Right cardiac atrium (tissue), 5 donors: Measurements from ENCODE around the gene LMNTD2. TPM values are rescaled to one million over a fixed set of nuclear protein-coding genes. Genes with fewer than 3 reads are reported as not detected.

Experiments
- ATAC-seq, 2 donors: fragments of 200-7000 bp; cut with Tn5 transposase; one replicate each; pipeline versions ENCODE4 v1.8.0 to v1.9.1; 2020; ENCODE audit warnings: moderate library complexity in 2 of 2, mild to moderate bottlenecking in 1 of 2
- DNase-seq, 3 donors: peaks; one replicate each; pipeline ENCODE4 v3.0.0-alpha.2; 2020
- H3K27ac ChIP-seq: one replicate; pipeline ENCODE4 v1.5.1; 2013; ENCODE audit warnings: mild to moderate bottlenecking, low read length, control low read depth, moderate library complexity
- H3K27me3 ChIP-seq: one replicate; pipeline ENCODE4 v1.6.1; 2013; ENCODE audit not compliant: control insufficient read depth, insufficient read depth
- H3K4me1 ChIP-seq: one replicate; pipeline ENCODE4 v1.6.1; 2013; ENCODE audit warnings: low read length; ENCODE audit not compliant: control insufficient read depth, insufficient read depth
- H3K4me3 ChIP-seq: one replicate; pipeline ENCODE4 v1.5.1; 2013; ENCODE audit warnings: low read length, control low read depth
- H3K9me3 ChIP-seq: one replicate; pipeline ENCODE4 v1.6.1; 2013; ENCODE audit warnings: low read length; ENCODE audit not compliant: control insufficient read depth
- WGBS: extraction: QIAGEN DNeasy Blood & Tissue Kit; methylation state at CpG from one replicate; pipeline ENCODE4 v1.1.7; 2013; 5-methylcytosine and 5-hydroxymethylcytosine counted together
- intact Hi-C, 4 donors: fragments of 100-400 bp; cut with DNase I; formaldehyde crosslinking; loops; one replicate each; pipeline versions ENCODE4 v1.11.0 to v1.14.0; 2022 to 2023
- polyA plus RNA-seq: library from polyadenylated mRNA; stranded (reverse); fragments of 200-250 nt; gene quantifications from one replicate; pipeline ENCODE4 v1.2.3, GENCODE V29; 2013
- total RNA-seq, 4 donors: library from RNA; stranded (reverse); fragmentation: NEBNext Ultra II Directional; extraction: Animal tissue kit (Norgen Biotek cat#: 25700); gene quantifications; one replicate each; pipeline ENCODE4 v1.2.1, GENCODE V29; 2021
- donor health status: healthy with polysubstance abuse.
- donor health status: DM: no; HTN: yes; CAD: no.
- donor health status: DM: no; HTN: no; CAD: no.
- donor health status: DM: no; HTN: yes; CAD: no; lungs with severe emphysema.
- donor health status: DM: yes; HTN: yes; CAD: no.

LMNTD2 gene
- total and polyA plus RNA-seq, 5 donors, result 0.50 to 1.4 (median 0.66) TPM

DNA sequence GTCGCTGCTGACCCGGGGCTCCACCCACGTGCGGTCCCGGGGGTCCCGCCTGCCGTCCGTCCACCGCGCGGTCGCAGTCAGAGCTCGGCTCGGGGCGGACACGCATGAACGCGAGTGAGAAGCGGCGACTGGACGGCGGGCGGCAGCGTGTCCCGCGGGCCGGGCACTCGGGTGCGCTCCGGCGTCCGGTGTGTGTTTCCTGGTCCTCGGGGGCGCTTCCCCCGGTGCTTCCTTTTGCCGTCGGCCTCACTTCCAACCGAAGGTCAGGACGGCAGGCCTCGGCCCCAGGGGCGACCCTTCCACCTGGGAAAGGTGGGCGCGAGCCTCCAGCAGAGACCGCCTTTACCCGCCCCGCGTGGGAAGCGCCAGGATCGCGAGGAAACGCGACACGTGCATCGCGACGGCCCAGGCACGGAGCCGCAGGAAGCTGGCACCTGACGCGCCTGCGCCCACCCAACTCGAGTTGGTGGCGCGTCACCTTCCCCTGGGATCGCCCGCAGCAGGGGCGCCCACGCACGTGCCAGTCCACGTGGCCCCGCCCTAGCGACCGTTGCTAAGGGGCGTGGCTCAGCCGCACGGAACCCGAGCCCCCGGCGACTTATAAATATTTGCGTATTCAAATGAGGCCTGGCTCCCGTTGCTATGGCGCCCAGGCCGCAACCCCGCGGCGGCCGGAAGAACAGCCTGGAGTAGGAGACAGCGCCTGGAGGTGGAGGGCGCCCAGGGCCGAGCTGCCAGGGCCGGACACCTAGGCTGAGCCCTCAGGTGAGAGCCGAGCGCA is 23.5 kb downstream of the LMNTD2 start, which contains the start of gene LRRC56:
Gene LRRC56, plus strand, starts transcription at position 687 of the 781 bp plus-strand sequence. CDS start 3,158 bp downstream, outside the sequence.
- peak; percentile 82 to 93 (median 92) for DNase-seq
- intact Hi-C loops, result no loop called here
- Histone ChIP-seq H3K4me1 (no peaks in the 10 kb centered on the region), H3K27ac (no peak within 1 kb of the TSS), H3K4me3 (peak within 1 kb of the TSS; percentile 4), H3K27me3 (no peaks in the 10 kb centered on the region), H3K9me3 (no peaks in the 10 kb centered on the region)
- peak; percentile 17 to 43 for ATAC-seq
- 3% methylated on average over 93 of the region's 93 CpGs for WGBS

DNA sequence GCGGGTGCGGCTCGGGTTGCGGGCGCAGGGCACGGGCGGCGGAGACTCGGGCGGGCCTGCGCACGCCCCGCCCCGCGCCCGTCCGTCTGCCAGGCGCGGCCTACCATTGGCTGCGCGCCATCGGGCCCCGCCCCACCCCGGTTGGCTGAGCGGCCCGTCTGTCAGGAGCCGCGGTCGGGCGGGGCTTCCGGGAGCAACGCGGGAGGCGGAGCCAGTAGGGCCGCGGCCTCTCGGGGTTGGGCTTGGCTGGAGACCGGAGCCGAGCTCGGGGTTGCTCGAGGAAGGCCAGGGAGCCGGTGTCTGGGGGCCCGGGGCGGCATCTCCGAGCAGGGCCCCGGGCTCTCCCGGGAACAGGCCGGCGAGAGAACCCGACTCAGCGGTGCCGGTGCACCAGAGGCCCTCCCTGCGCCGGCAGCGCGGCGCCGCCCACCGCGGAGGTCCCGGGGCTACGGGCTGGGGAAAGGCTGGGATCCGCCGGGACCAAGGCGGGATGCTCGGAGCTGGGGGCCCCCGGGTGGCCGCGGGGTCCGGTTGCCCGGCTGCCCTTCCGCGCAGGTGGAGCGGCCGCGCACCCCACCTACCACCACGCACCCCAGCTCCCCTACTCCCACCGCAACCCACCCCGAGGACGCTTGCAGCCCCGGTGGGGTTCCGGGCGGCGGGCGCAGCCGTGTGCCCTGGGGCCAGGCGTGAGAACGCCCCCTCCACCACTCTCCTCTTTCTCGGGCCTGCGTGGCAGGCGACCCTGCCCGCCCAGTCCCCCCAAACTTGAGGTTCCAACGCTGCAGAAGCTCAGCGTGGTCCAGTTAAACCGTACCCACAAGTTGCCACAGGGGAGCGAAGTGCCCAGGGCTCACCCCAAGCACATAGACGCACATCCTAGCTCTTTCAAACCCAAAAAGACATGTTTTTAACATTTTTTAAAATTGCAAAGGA is 24.8 kb downstream of the LMNTD2 start, which contains the start of gene HRAS:
Gene HRAS, minus strand, starts transcription at position 58 of the 936 bp plus-strand sequence.
- no peaks in the 10 kb centered on the region for H3K27me3 ChIP-seq
- H3K27ac ChIP-seq, result no peak within 1 kb of the TSS
- ATAC-seq, result peak; percentile 92
- H3K4me3 ChIP-seq, result peak within 1 kb of the TSS; percentile 79
- H3K9me3 ChIP-seq, result no peaks in the 10 kb centered on the region
- 3% methylated on average over 97 of the region's 97 CpGs for WGBS
- intact Hi-C loops, result no loop called here
- DNase-seq, result peak; percentile 94 to 98 (median 97)
- no peaks in the 10 kb centered on the region for H3K4me1 ChIP-seq

DNA sequence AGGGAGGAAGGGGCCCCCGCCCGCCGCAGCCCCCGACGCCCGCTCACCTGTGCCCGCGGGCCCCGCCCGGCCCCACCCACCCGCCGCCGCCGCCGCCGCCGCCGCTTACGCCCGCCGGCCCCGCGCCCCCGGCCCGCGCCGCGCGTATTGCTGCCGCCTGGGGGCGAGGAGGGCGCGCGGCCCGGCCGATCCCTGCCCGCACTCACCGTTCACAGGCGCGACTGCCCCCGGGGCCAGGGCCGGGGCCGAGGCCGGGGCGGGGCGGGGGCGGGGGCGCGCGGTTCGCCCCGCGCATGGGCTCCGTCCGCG is 25.4 kb downstream of the LMNTD2 start:
- Histone ChIP-seq H3K27ac (no peak overlapping the region), H3K27me3 (no peaks in the 10 kb centered on the region), H3K9me3 (no peaks in the 10 kb centered on the region), H3K4me3 (peak overlapping the region; percentile 79), H3K4me1 (no peaks in the 10 kb centered on the region)
- DNase-seq, result no peak
- ATAC-seq, result no peak
- intact Hi-C loops, result no loop called here
- WGBS, result 1% methylated on average over 50 of the region's 56 CpGs

DNA sequence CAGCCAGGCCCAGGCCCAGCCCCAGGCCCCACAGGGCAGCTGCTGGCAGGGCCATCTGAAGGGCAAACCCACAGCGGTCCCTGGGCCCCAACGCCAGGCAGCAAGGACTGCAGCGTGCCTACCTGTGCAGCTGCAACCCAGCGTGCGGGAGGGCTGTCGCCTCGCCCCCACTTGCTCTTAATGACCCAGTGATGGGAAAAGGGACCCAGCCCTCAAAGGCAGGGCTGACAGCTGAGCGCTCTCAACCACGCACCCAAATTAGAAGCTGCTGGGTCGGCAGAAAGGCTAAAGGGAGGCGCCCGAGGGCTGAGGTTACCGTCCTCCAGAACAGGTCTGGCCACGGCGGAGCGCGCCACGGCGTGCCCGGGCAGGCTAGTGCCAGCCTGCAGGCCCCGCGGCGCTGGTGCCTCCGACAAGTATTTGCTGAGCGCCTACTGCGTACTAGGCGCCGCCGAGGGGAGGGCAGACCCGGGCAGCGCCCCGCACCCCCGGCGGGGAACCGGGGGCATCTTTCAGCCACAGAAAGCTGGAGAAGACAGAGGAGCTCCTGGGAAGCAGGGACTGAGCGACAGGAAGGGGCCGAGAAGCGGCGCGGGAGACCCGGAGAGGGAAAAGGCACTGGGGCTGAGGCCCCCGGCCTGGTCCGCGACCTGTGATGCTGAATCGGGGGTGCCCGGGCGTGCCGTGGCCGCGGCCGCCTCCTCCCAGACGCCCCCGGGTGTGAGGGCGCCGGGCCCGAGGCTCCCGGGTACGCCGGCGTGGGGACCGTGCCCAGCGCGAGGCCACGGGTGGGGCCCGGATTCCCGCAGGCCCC is 25.9 kb downstream of the LMNTD2 start:
- ATAC-seq (no peak), DNase-seq (peak in 2 of 3 donors; percentile 70 to 75)
- H3K9me3 ChIP-seq, result no peaks in the 10 kb centered on the region
- no peaks in the 10 kb centered on the region for H3K4me1 ChIP-seq
- H3K4me3 ChIP-seq, result peak overlapping the region; percentile 79
- intact Hi-C loops, result no loop called here
- 9% methylated on average over 66 of the region's 66 CpGs for WGBS
- no peak overlapping the region for H3K27ac ChIP-seq
- H3K27me3 ChIP-seq, result no peaks in the 10 kb centered on the region

DNA sequence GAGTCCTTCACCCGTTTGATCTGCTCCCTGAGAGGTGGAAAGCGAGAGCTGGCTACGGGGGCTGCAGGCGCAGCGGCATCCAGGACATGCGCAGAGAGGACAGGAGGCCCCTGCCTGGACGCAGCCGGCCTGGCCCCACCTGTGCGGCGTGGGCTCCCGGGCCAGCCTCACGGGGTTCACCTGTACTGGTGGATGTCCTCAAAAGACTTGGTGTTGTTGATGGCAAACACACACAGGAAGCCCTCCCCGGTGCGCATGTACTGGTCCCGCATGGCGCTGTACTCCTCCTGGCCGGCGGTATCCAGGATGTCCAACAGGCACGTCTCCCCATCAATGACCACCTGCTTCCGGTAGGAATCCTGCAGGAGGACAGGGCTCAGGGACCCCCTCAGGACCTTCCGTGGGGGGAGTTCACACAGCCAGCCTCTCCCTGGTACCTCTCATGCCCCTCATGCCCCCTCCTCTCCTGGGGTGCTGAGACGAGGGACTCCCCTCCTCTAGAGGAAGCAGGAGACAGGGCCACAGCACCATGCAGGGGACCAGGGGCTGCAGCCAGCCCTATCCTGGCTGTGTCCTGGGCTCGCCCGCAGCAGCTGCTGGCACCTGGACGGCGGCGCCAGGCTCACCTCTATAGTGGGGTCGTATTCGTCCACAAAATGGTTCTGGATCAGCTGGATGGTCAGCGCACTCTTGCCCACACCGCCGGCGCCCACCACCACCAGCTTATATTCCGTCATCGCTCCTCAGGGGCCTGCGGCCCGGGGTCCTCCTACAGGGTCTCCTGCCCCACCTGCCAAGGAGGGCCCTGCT is 26.7 kb downstream of the LMNTD2 start:
- Histone ChIP-seq H3K4me1 (no peaks in the 10 kb centered on the region), H3K9me3 (no peaks in the 10 kb centered on the region), H3K27me3 (no peaks in the 10 kb centered on the region), H3K4me3 (no peak overlapping the region), H3K27ac (no peak overlapping the region)
- intact Hi-C loops, result no loop called here
- DNase-seq, result peak in 2 of 3 donors; percentile 18 to 69
- WGBS, result 91% methylated on average over 37 of the region's 37 CpGs
- no peak for ATAC-seq

DNA sequence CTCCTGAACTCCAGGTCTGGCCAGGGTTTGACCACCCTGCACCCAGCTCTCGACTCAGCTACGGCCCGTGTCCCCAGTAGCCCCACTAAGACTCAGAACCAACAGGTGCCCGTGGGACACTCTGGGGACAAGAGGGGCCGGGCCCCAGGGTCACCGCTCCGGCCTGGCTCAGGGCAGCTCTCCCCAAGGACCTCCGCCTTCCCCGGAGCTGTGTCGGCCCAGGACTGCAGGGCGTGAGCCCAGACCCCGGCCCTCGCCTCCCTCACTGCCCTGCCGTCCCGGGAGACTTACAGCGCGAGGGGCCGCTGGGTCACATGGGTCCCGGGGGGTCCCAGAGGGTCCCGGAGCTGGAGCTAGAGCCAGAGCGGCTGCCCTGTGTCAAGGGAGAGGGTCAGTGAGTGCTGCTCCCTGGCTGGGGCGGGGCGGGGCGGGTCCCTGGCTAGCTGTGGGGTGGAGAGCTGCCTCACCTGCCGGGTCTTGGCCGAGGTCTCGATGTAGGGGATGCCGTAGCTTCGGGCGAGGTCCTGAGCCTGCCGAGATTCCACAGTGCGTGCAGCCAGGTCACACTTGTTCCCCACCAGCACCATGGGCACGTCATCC is 27.5 kb downstream of the LMNTD2 start:
- H3K27ac ChIP-seq, result no peak overlapping the region
- intact Hi-C loops, result no loop called here

DNA sequence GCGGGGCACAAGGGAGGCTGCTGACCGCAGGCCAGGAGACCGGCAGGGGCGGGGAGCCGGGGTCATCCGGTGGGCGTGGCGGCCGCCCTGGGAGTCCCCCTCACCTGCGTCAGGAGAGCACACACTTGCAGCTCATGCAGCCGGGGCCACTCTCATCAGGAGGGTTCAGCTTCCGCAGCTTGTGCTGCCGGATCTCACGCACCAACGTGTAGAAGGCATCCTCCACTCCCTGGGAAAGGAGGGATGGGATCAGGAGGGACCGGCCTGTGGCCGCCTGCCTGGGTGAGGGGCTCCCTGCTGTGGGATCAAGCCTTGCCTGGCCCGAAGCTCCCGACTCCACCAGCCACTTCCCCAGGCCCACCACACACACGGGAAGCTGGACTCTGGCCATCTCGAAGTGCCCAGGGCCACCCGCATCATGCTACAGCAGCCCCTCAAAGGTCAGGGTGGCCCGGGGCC is 28.0 kb downstream of the LMNTD2 start:
- Histone ChIP-seq H3K4me1 (no peaks in the 10 kb centered on the region), H3K27ac (no peak overlapping the region), H3K4me3 (no peak overlapping the region), H3K27me3 (no peaks in the 10 kb centered on the region), H3K9me3 (no peaks in the 10 kb centered on the region)
- intact Hi-C loops, result no loop called here
- no peak for ATAC-seq
- 80% methylated on average over 23 of the region's 23 CpGs for WGBS
- DNase-seq, result peak in 1 of 3 donors; percentile 59

More for the DNA sequence above, 27.5 kb downstream of the LMNTD2 start:
- 94% methylated on average over 33 of the region's 33 CpGs for WGBS
- DNase-seq (peak in 2 of 3 donors; percentile 24 to 51), ATAC-seq (no peak)
- H3K27me3 ChIP-seq, result no peaks in the 10 kb centered on the region
- H3K4me1 ChIP-seq, result no peaks in the 10 kb centered on the region
- no peak overlapping the region for H3K4me3 ChIP-seq
- H3K9me3 ChIP-seq, result no peaks in the 10 kb centered on the region

DNA sequence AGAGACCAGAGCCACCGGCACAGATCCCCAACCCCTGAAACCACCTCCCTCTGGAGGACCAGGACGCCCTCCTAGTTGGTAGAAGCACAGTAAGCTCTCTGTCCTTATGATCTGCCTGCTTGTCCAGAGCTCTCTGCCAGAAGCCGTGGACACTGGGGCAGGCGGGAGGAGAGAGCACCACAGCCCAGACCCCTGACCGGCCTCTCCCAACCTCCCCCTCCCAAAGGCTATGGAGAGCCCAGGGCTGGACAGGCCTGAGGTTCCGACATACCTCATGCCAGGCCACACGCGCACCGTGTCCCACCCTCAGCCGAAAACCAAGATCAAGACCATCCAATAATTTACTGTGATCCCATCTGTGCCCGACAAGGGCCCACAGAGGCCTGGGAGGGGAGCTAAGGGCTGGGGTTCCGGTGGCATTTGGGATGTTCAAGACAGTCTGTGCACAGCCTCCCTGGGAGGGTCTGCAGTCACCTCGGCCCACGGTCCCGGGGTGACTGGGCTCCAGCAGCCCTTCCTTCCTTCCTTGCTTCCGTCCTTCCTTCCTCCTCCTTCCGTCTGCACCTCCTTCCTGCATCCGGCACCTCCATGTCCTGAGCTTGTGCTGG is 28.5 kb downstream of the LMNTD2 start:
- H3K4me1 ChIP-seq, result no peaks in the 10 kb centered on the region
- no peaks in the 10 kb centered on the region for H3K9me3 ChIP-seq
- no peak overlapping the region for H3K4me3 ChIP-seq
- 81% methylated on average over 18 of the region's 18 CpGs for whole genome bisulfite sequencing
- DNase-seq, result no peak
- no peak overlapping the region for H3K27ac ChIP-seq
- no peaks in the 10 kb centered on the region for H3K27me3 ChIP-seq
- ATAC-seq, result no peak
- intact Hi-C loops, result no loop called here

DNA sequence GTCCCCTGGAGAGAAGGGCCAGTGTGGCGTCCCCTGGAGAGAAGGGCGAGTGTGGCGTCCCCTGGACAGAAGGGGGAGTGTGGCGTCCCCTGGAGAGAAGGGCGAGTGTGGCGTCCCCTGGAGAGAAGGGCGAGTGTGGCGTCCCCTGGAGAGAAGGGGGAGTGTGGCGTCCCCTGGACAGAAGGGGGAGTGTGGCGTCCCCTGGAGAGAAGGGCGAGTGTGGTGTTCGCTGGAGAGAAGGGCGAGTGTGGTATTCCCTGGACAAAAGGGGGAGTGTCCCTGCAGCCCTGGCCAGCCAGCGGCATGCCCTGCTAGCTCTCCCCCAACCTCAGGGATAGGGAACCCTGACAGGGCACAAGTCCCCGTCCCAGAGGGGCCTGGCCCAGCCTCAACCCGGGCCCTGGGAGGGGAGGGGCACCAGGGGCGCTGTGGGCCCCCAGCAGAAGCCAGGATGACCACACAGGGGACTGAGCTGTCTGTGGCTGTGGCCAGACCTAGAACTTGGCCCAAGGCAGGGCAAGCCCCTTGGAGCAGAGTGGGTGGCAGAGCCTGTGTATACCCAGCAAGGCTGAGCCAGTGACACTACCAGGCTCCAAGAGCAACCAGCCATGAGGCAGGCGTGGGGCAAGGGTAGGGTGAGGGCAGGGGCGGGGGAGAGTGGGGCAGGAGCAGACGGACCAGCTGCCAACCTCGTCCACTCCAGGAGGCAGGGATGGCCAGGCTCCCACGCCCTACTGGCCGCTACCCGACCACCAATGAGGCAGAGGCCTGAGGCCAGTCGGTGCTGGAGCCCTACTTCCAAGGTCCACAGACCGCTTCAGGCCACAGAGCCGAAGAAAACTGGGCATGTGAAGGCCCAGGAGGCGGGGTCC is 29.3 kb downstream of the LMNTD2 start:
- ATAC-seq, result no peak
- intact Hi-C loops, result no loop called here
- WGBS, result 87% methylated on average over 28 of the region's 28 CpGs
- H3K27ac ChIP-seq, result no peak overlapping the region
- H3K4me1 ChIP-seq, result no peaks in the 10 kb centered on the region
- no peak overlapping the region for H3K4me3 ChIP-seq
- DNase-seq, result peak in 1 of 3 donors; percentile 57
- H3K9me3 ChIP-seq, result no peaks in the 10 kb centered on the region
- H3K27me3 ChIP-seq, result no peaks in the 10 kb centered on the region
